Lower lobe of right lung (tissue), 2 donors: Measurements from ENCODE around the gene MECR. TPM values are rescaled to one million over a fixed set of nuclear protein-coding genes. Genes with fewer than 3 reads are reported as not detected.

ENCODE experiments used
- ATAC-seq, 2 donors: fragments of 200-7000 bp; cut with Tn5 transposase; one replicate each; pipeline ENCODE4 v1.9.1; 2020 to 2022; ENCODE audit warnings: mild to moderate bottlenecking in 2 of 2, moderate library complexity in 2 of 2
- DNase-seq: peaks from one replicate; pipeline ENCODE4 v3.0.0-alpha.2; 2020
- H3K27ac ChIP-seq: fragments of 200-600 bp; one replicate; pipeline ENCODE4 v1.8.0; 2022
- H3K27me3 ChIP-seq: fragments of 200-600 bp; one replicate; pipeline ENCODE4 v1.8.0; 2022; ENCODE audit warnings: low read depth
- H3K36me3 ChIP-seq: fragments of 200-600 bp; one replicate; pipeline ENCODE4 v1.8.0; 2022; ENCODE audit warnings: mild to moderate bottlenecking
- H3K4me1 ChIP-seq: fragments of 200-600 bp; one replicate; pipeline ENCODE4 v1.8.0; 2022
- H3K4me3 ChIP-seq: fragments of 200-600 bp; one replicate; pipeline ENCODE4 v1.8.0; 2022; ENCODE audit warnings: mild to moderate bottlenecking
- H3K9me3 ChIP-seq: fragments of 200-600 bp; one replicate; pipeline ENCODE4 v1.8.0; 2022
- CTCF ChIP-seq: fragments of 200-600 bp; IDR thresholded peaks from one replicate; pipeline ENCODE4 v1.8.0; 2022; ENCODE audit warnings: antibody characterized with exemption, mild to moderate bottlenecking
- intact Hi-C: fragments of 100-400 bp; cut with DNase I; formaldehyde crosslinking; loops from one replicate; pipeline ENCODE4 v1.11.0; 2022
- total RNA-seq: library from RNA; stranded (reverse); fragmentation: NEBNext Ultra II Directional; extraction: Animal tissue kit (Norgen Biotek cat#: 25700); gene quantifications from one replicate; pipeline ENCODE4 v1.2.1, GENCODE V29; 2021
- donor health status: DM: no; HTN: yes; CAD: no; lungs with severe emphysema.

The MECR gene
- total RNA-seq, 1 donor from 2014 or later: 16.9 TPM

GRCh38 chr1:29254346-29254745, 23.6 kb upstream of the MECR start:
- ATAC-seq: no peak
- H3K4me3 ChIP-seq: no peak overlapping the region
- H3K27me3 ChIP-seq: peaks cover 17% of the 10 kb centered on the region
- DNase-seq: no peak
- H3K36me3 ChIP-seq: no peaks in the 10 kb centered on the region
- H3K9me3 ChIP-seq: no peaks in the 10 kb centered on the region
- TF ChIP-seq CTCF: no peak
- H3K27ac ChIP-seq: no peak overlapping the region
- intact Hi-C loops: no loop called here
- peaks cover 6% of the 10 kb centered on the region for H3K4me1 ChIP-seq

GRCh38 chr1:29253180-29253579, 22.4 kb upstream of the MECR start:
- intact Hi-C loops: no loop called here
- Histone ChIP-seq H3K27me3 (peaks cover 8% of the 10 kb centered on the region), H3K27ac (no peak overlapping the region), H3K9me3 (no peaks in the 10 kb centered on the region), H3K36me3 (no peaks in the 10 kb centered on the region), H3K4me1 (no peaks in the 10 kb centered on the region), H3K4me3 (no peak overlapping the region)
- TF ChIP-seq CTCF: no peak
- no peak for ATAC-seq
- DNase-seq: no peak

GRCh38 chr1:29251164-29252124, 20.7 kb upstream of the MECR start:
- Histone ChIP-seq H3K36me3 (no peaks in the 10 kb centered on the region), H3K9me3 (no peaks in the 10 kb centered on the region), H3K27ac (no peak overlapping the region), H3K4me3 (no peak overlapping the region), H3K4me1 (no peaks in the 10 kb centered on the region), H3K27me3 (no peaks in the 10 kb centered on the region)
- intact Hi-C loops: no loop called here
- no peak for DNase-seq
- ATAC-seq: no peak
- TF ChIP-seq CTCF: no peak

- Histone ChIP-seq H3K9me3 (no peaks in the 10 kb centered on the region), H3K36me3 (no peaks in the 10 kb centered on the region), H3K27ac (no peak overlapping the region), H3K4me3 (no peak overlapping the region), H3K4me1 (no peaks in the 10 kb centered on the region), H3K27me3 (no peaks in the 10 kb centered on the region)
- ATAC-seq (no peak), DNase-seq (no peak)
- no peak for TF ChIP-seq CTCF
- intact Hi-C loops: no loop called here
Observed at GRCh38 chr1:29249951-29250581, 19.3 kb upstream of the MECR start.

GRCh38 chr1:29249170-29249691, 18.5 kb upstream of the MECR start:
- peak in 1 of 2 donors; percentile 57 for ATAC-seq
- Histone ChIP-seq H3K4me1 (no peaks in the 10 kb centered on the region), H3K9me3 (no peaks in the 10 kb centered on the region), H3K4me3 (no peak overlapping the region), H3K27ac (no peak overlapping the region), H3K27me3 (no peaks in the 10 kb centered on the region), H3K36me3 (no peaks in the 10 kb centered on the region)
- TF ChIP-seq CTCF: no peak
- intact Hi-C loops: no loop called here
- DNase-seq: no peak
